ENCODE results near the gene GRM7. TPM values are rescaled to one million over a fixed set of nuclear protein-coding genes. Genes with fewer than 3 reads are reported as not detected.

The GRM7 gene
- total and polyA plus RNA-seq, 10 donors = 0.02 to 0.20 (median 0.14) TPM; not detected in 7

GRCh38 chr3:7781395-7781794 lies 920.5 kb downstream of the GRM7 start:
- no peak overlapping the region for H3K4me3 ChIP-seq

GRCh38 chr3:7787871-7788828 lies 927.2 kb downstream of the GRM7 start:
- DNase-seq = no peak
- Histone ChIP-seq H3K36me3 (no peaks in the 10 kb centered on the region), H3K4me3 (no peak overlapping the region), H3K9me3 (no peaks in the 10 kb centered on the region), H3K4me1 (no peaks in the 10 kb centered on the region), H3K27me3 (replicated peaks in 1 of 7) (no peaks in the 10 kb centered on the region), H3K27ac (no peak overlapping the region)
- no peak for TF ChIP-seq POLR2AphosphoS5 (IDR thresholded peaks at IDR 0.05)
- no peak for TF ChIP-seq CTCF (IDR thresholded peaks at IDR 0.05 in 8 of 11, conservative IDR thresholded peaks at IDR 0.05 in 3 of 11)
- TF ChIP-seq POLR2A (IDR thresholded peaks at IDR 0.05) = no peak
- 69 to 79% (median 78%) methylated on average over 5 of the region's 5 CpGs for WGBS, 5 donors
- intact Hi-C loops (cut with DNase I; ENCODE audit: low total_unique reads) = no loop called here

More at GRCh38 chr3:7781395-7781794, 920.5 kb downstream of the GRM7 start:
- Histone ChIP-seq H3K4me1 (no peaks in the 10 kb centered on the region), H3K27ac (no peak overlapping the region), H3K27me3 (replicated peaks in 1 of 7) (no peaks in the 10 kb centered on the region), H3K36me3 (no peaks in the 10 kb centered on the region), H3K9me3 (no peaks in the 10 kb centered on the region)
- intact Hi-C loops (cut with DNase I; ENCODE audit: low total_unique reads) = no loop called here
- no peak for DNase-seq
- WGBS, 5 donors = 77 to 91% (median 84%) methylated on average over 4 of the region's 4 CpGs
- TF ChIP-seq CTCF (IDR thresholded peaks at IDR 0.05 in 8 of 11, conservative IDR thresholded peaks at IDR 0.05 in 3 of 11) = no peak
- TF ChIP-seq POLR2A (IDR thresholded peaks at IDR 0.05) = no peak
- no peak for TF ChIP-seq POLR2AphosphoS5 (IDR thresholded peaks at IDR 0.05)

- no peaks in the 10 kb centered on the region for H3K27me3 ChIP-seq (replicated peaks in 1 of 7)
- intact Hi-C loops (cut with DNase I; ENCODE audit: low total_unique reads) = no loop called here
- no peak overlapping the region for H3K27ac ChIP-seq
- 55 to 72% (median 58%) methylated on average over 1 of the region's 1 CpG for WGBS, 5 donors
- TF ChIP-seq CTCF (IDR thresholded peaks at IDR 0.05 in 8 of 11, conservative IDR thresholded peaks at IDR 0.05 in 3 of 11) (no peak), POLR2AphosphoS5 (IDR thresholded peaks at IDR 0.05) (no peak), POLR2A (IDR thresholded peaks at IDR 0.05) (no peak)
- no peaks in the 10 kb centered on the region for H3K36me3 ChIP-seq
- no peaks in the 10 kb centered on the region for H3K4me1 ChIP-seq
- no peaks in the 10 kb centered on the region for H3K9me3 ChIP-seq
- no peak overlapping the region for H3K4me3 ChIP-seq
- DNase-seq = no peak
Measured at GRCh38 chr3:7788881-7789280, 928.0 kb downstream of the GRM7 start.

- no peak for TF ChIP-seq CTCF (IDR thresholded peaks at IDR 0.05 in 8 of 11, conservative IDR thresholded peaks at IDR 0.05 in 3 of 11)
- no peak for TF ChIP-seq POLR2AphosphoS5 (IDR thresholded peaks at IDR 0.05)
- TF ChIP-seq POLR2A (IDR thresholded peaks at IDR 0.05) = no peak
- Histone ChIP-seq H3K4me1 (no peaks in the 10 kb centered on the region), H3K36me3 (no peaks in the 10 kb centered on the region), H3K4me3 (no peak overlapping the region), H3K9me3 (no peaks in the 10 kb centered on the region), H3K27ac (no peak overlapping the region), H3K27me3 (replicated peaks in 1 of 7) (no peaks in the 10 kb centered on the region)
- intact Hi-C loops (cut with DNase I; ENCODE audit: low total_unique reads) = no loop called here
- 73 to 83% (median 76%) methylated on average over 7 of the region's 7 CpGs for WGBS, 5 donors
- no peak for DNase-seq
Measured at GRCh38 chr3:7789324-7789723, 928.4 kb downstream of the GRM7 start.
